Measurements from ENCODE around the gene ELMO1. TPM values are rescaled to one million over a fixed set of nuclear protein-coding genes. Genes with fewer than 3 reads are reported as not detected.

ELMO1 gene
- total RNA-seq, 1 experiment from 2014 or later = 0.36 TPM

DNA sequence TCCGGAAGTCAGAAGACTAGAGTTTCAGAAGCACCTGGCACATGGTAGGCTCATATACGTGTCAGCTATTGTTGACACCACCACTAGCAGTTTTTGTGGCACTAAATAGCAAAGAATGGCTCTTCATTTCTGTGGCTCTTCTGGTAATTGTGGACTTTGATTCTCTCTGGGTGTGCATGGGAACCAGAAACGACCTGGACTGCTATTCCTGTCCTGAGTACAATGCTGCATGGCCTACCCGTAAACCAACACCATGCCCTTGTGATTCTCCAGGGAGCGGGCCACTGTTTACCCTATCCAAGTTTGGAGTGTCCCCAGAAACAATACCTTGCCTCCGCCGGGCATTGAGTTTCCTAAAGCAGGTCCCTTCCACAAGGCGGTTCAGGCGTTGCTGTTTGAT lies 561.4 kb downstream of the ELMO1 start:
- no peak for DNase-seq (ENCODE audit: low read depth)

GRCh38 chr7:36884910-36885309 lies 563.8 kb downstream of the ELMO1 start:
- no peak for DNase-seq (ENCODE audit: low read depth)

- DNase-seq (ENCODE audit: low read depth) = no peak
Measured at GRCh38 chr7:36884351-36884750, 564.3 kb downstream of the ELMO1 start.

- DNase-seq (ENCODE audit: low read depth) = no peak
Measured at GRCh38 chr7:36881233-36881874, 567.3 kb downstream of the ELMO1 start.

- no peak for DNase-seq (ENCODE audit: low read depth)
Measured at GRCh38 chr7:36880108-36880507, 568.6 kb downstream of the ELMO1 start.

DNA sequence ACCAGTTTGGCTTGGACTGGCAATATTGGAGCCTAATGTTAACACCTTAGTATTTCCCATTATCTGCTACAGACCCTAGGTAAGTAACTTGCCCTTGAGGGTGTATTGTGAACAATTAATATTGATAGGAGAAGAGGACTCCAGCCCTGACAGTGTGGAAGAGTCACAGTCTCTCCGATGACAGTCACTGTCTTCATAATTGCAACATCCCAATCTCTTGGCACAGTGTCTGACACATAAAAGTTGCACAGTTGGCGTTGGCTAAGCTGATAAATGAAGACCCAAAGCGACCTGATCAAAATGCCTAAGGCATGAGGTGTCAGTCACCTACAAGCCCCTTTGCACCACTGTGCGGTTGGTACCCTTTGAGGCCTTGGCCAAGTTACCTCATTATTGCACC lies 569.6 kb downstream of the ELMO1 start:
- no peak for DNase-seq (ENCODE audit: low read depth)

GRCh38 chr7:36878288-36878687 lies 570.4 kb downstream of the ELMO1 start:
- DNase-seq (ENCODE audit: low read depth) = no peak

- no peak for DNase-seq (ENCODE audit: low read depth)
Measured at GRCh38 chr7:36875794-36876193, 572.9 kb downstream of the ELMO1 start.

DNA sequence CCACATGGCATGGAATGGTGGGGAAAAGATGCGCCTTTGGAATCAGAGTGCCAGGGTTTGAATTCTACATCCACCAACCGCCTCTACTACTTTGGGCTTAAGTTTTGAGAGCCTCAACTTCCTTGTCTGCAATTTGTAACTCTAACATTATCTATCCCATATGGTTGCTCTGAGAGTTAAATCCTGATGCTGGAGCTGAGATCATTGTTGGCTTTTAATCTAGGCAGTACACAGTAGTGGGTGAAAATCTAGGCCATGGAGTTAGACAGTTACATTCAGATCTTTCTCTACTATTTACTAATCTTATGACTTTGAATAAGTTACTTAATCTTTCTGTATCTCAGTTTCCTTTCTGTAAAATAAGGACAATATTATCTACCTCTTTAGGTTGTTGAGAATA lies 574.6 kb downstream of the ELMO1 start:
- no peak for DNase-seq (ENCODE audit: low read depth)

DNA sequence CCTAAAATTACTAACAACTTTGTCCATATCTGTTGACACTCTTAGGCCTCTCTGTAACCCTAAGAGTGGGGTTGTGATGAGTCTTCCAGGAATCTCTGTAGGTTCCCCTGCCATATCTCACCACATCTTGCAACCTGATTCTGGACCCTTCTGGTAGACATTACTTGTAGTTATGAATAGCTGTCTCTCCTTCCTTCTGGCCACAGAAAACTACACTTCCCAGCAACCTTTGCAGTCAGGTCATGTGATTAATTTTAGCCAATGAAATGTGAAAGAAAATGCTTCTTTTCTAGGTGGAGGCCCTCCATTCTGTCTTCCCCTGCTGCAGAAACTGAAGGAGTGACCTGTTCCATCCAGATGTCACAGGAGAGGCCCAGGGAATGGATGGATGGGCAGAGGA lies 576.8 kb downstream of the ELMO1 start:
- DNase-seq (ENCODE audit: low read depth) = no peak

DNA sequence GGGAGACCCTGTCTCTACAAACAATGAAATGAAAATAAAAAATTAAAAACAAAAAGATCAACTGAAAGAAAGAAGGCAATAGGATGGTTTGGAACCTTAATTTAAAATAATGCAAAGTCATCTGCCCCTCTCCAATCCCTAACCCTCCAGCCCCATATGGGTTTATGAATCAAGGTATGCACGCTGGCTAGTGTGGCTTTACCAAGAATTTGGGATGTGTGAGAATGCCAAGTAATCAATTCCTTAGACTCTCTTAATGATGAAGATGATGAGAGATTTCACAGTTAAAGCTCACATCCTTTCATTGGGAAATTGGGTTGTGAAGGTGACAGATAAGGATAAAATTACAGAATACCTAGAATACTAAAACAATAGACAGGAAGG lies 577.3 kb downstream of the ELMO1 start:
- DNase-seq (ENCODE audit: low read depth) = no peak

GRCh38 chr7:36870625-36871354 lies 577.9 kb downstream of the ELMO1 start:
- no peak for DNase-seq (ENCODE audit: low read depth)

GRCh38 chr7:36868727-36869411 lies 579.8 kb downstream of the ELMO1 start:
- no peak for DNase-seq (ENCODE audit: low read depth)

DNA sequence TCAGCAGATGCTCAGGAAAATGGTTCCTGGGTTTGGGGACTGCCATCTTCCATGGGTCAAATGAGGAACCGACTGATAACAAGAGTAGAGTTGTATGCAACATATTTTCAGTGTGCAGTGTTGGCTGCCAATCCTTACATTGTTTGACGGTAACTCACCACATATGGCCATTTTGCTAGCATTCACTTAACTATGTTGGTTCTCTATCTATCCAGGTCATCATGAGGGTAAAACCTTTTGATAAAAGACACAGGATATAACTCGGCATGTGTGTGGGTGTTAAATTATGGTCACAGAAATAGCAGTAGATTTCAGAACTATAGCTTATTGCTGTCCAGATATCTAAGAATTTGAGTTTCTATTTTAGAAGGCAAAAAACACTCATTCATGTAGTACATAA lies 583.6 kb downstream of the ELMO1 start:
- no peak for DNase-seq (ENCODE audit: low read depth)

DNA sequence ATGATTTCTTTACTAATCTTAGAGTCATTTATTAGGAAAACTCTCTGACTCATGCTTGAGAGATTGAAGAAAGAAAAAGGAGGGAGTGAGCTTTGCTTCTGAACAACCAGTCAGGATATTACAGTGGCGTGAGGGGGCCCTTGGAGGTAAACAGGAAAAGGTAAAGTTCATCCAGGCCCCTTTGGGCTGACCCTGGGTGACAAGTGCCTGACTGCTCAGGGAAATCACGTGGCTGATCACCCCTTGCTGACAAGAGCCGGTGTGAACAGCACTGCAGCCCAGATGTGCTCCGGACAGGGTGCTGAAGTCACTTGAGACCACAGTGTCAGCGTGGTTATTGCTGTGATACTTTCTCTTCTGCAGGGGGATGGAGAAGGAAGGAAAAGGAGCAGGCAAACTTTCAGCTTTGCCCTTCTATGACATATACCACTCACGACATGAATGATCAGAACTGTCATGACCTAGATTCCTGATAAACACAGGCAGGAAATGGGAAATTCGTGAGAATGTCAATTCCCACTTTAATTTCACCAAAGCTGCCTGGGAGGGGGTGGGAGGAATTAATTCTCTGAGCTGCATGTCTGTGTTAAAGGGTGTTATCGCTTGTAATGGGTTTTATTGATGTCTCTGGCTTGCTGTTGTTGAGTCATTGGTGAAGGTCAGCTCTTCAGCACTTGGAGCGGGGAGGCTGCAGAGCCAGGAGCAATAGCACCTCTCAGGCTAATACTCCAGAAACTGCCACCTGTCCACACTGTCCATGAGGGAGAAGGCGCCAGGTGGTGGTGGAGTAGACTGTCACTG lies 584.6 kb downstream of the ELMO1 start:
- DNase-seq (ENCODE audit: low read depth) = no peak

DNA sequence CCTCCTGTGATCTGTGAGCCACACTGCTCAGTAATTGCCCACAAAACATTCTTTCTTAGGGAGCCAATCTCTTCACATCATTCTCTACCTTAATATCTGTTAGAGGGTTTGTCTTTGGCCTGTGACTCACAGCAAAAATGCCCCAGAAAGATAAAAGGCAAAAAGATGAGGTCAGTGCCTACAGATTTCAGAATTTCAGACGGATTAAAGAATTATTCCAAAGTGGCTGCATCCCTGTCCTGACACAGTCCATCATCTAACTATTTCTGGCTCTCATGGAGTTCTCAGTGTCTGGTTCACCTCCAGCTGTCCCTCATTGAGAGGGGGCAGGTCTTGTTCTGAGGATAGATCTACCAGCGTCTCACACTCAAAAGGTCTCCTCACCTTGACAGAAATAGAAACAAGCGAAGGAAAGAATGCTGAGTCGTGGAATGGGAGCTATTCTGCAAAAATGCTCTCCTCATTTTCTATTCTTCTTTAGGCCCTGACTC lies 585.8 kb downstream of the ELMO1 start:
- no peak for DNase-seq (ENCODE audit: low read depth)

DNA sequence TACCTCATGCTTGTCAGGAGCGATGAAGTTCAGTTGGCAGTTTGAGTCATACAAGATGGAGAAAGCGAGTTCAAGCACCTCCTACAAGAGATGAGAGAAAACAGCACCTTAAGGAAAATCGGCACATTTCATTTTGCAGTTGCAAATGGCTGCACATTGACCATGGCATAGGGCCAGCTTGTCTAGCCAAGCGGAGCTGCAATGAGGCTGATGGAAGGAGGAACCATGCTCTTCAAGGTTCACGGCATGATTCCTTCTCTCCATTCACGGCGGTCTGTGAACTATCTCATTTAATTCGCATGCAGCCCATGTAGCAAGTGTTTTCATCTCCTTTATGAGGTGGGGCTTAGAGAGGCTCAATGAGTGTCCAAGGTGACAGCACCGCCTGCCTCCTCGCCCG lies 587.0 kb downstream of the ELMO1 start:
- no peak for DNase-seq (ENCODE audit: low read depth)

DNA sequence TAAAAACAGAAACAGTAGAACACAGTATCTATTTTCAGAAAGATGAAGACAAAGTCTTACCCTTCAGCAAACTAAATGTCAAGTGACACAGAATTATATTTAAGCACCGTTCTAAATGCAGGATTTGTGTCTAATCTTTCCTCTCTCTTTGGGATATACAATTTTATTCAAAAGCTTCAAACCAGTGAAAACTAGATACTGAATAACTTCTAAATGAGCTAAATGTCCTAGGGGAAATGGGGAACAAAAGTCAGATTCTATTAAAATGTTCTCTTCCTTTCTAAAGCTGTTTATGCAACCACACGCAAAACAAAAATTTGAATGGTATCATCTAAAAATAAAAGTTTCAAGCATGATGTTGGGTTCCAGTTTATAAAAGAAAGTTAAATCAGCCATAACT lies 588.0 kb downstream of the ELMO1 start:
- DNase-seq (ENCODE audit: low read depth) = no peak

DNA sequence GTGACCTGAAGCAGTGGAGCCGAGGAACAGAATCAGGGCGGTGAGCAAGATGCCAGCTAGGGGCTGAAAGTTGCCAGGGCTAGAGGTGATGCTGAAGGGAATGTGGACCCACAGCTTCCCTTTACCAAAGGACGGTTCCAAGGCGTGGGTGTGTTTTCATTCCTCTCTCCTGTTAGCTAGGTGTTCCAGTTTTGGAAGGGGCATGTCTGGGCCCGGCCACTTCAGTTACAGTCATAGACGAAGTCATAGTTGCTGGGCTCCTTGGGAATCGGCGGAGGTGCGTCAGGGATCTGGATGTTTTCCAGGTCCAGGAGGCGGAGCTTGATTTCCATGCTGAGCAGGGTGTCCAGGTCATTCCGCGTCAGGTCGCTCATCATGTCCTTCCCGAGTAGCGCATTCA lies 593.3 kb downstream of the ELMO1 start:
- DNase-seq (ENCODE audit: low read depth) = no peak

GRCh38 chr7:36854652-36855051 lies 594.0 kb downstream of the ELMO1 start:
- no peak for DNase-seq (ENCODE audit: low read depth)

DNA sequence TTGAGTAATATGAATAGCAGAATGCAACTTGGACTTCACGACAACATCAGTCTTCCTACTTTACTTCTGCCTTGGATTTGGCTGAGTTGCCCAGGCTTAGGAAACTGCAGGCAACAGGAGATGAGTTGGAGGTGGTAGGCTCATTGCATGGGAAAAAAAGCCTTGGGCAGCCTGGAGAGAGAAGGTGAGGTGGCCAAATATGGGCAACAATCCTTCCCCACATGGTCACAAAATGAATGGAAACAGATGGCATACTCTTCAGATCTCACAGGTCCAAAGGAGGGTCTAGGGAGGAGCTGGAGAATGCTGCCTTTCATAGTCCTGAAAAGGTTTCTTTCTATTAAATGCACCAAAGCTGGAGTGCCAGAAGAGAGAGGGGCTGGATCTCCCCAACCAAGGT lies 595.7 kb downstream of the ELMO1 start:
- DNase-seq (ENCODE audit: low read depth) = no peak

DNA sequence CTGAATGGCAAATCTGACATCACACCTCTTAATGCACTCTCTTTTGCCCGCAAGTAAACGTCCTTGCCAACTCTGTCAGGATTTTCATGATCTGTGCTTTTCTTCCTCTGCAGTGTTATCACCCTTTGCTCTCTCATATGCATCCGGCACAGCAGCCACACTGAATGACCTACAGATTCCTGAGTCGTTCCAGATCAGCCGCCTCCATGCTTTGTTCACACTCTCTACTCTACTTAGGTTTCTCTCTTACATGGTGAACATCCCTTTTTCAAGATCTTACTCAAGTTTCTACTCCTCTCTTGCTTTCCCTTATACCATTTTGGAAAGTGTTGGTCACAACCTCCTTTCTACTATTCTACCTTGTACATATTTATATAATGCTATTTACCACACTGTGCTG lies 596.6 kb downstream of the ELMO1 start:
- no peak for DNase-seq (ENCODE audit: low read depth)

Data from RPMI7951 (cell line).